Ureter (tissue), 1 donor: ENCODE results near the gene ATP6V0C. TPM values are rescaled to one million over a fixed set of nuclear protein-coding genes. Genes with fewer than 3 reads are reported as not detected.
"Not testable (repeated sequence)": the region's sequence is repeated elsewhere in the genome, so short reads cannot be mapped to it uniquely, and the experiment has no call there.

Experiments
- DNase-seq: peaks from one replicate; pipeline ENCODE4 v3.0.0-alpha.2; 2020; ENCODE audit warnings: low spot score
- total RNA-seq: library from RNA; stranded (reverse); gene quantifications from one replicate; pipeline ENCODE4 v1.2.4, GENCODE V29; 2023
- donor health status: DM: yes; HTN: yes; CAD: no.

ATP6V0C gene
- total RNA-seq, 1 donor from 2014 or later: 170 TPM

DNA sequence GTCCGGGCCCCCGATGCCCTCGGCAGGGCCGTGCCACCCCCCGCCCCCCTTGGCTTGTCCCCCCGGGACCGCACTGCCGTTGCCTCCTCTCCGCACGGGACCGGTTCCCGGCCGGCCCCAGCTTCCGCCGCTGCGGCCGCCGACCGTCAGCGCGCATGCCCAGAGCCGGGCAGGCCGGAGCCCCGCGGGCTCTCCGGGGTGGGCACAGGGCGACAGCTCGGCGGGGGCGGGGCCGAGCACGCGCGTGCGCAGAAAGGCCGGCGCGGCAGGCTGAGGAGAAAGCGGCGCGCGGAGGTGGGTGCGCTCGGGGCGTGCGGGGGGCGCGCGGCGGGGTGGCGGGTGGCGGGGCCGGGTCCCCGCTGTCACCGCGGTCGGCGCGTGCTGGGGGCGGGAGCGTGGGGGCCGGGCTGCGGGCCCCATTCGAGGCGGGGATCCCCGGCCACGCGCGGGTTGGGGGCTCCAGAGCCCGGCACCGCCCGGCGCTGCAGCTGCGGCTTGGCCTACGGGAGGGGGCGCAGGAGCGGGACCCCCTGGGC is 38.8 kb upstream of the ATP6V0C start, which contains the start of gene TBC1D24:
Gene TBC1D24, plus strand, starts transcription at position 251 of the 536 bp plus-strand sequence. CDS start 21,022 bp downstream, outside the sequence.
- DNase-seq: peak; percentile 88

DNA sequence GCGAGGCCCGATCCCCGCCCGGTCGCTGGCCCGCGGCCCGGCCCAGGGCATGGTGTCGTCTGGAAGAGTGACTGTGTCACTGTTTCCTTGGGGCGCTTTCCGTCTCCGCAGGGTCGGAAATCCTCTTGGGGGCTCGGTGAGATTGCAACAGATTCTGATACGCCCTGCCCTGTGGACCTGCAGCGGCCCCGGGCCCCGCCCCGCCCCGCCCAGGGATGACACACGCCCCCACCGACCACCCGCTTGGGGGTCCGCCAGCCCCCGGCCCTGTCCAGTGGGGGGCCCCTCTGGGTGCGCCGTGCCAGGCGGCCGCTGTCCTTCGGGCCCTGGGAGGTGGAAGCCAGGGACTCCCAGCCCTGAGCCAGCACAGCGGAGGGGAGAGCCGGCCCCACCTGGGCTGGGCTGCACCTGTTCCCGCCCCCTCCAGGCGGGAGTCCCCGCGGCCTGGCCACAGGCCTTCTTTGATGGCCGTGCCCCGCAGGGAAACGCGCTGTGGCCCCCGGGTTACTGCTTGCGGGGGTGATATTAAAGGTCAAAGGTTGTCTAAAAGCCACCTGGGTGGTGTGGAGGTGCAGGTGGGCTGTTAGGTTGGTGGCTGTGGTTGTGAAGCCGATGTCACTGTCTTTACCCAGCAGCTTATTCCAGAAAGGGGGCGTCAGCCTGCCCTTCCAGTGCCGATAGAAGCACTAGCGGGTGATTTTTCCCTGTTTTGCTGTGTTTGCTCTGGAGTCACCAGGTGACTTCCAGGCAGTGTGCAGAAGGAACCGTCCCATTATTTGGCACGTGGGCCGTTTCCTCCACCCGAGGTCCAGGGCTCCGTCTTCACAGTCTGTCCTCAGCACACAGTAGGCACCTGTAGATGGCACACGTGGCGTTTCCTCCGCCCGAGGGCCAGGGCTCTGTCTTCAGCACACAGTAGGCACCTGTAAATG is 38.1 kb upstream of the ATP6V0C start:
- peak; percentile 53 for DNase-seq

DNA sequence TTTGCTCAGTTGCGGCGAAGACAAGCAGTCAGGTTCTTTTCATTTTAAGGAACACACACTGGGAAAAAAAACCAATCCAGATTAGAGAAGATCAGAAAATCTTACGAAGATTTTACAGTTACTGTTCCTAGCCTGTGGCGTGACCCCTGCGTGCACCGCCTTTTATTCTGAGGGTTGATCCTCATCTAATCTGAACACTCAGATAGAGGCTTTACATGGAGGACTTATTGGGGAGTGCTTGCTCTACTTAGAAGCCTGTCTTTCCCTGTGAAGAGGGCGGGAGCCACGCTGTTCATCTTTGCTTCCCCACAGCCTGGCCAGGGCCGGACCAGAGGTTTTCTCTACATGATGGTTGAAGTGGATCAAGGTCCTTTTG is 37.4 kb upstream of the ATP6V0C start:
- DNase-seq: no peak

DNA sequence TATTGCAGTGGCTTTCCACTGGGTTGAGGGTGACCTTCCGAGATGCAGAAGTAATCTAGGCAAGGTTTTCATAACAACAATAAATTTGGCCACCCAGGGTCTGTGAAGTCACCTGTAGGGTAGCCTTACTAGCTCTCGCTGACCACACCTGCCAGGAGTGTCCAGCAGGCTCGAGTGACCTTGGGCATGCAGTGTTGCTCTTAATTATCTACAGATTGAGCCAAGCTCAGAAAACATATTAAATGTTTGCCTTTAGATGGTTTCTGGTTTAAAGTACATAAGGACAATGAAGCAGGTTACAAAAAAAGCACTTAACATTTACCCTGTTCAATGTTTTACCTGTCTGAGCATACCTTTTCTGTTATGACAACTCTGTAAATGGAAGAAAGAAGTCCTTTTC is 37.0 kb upstream of the ATP6V0C start:
- no peak for DNase-seq

DNA sequence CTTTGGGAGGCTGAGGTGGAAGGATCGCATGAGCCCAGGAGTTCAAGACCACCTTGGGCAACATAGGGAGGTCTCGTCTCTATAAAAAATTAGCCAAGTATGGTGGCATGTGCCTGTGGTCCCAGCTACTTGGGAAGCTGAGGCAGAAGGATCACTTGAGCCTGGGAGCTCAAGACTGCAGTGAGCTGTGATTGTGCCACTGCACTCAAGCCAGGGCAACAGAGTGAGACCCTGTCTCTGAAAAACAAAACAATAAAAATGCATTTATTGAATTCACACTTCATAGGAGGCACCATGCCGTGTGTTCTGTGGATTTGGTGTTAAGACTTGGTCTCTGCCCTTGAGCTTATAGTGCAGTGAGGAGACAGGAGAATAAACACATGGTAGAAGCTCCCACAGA is 36.4 kb upstream of the ATP6V0C start:
- DNase-seq: no peak

DNA sequence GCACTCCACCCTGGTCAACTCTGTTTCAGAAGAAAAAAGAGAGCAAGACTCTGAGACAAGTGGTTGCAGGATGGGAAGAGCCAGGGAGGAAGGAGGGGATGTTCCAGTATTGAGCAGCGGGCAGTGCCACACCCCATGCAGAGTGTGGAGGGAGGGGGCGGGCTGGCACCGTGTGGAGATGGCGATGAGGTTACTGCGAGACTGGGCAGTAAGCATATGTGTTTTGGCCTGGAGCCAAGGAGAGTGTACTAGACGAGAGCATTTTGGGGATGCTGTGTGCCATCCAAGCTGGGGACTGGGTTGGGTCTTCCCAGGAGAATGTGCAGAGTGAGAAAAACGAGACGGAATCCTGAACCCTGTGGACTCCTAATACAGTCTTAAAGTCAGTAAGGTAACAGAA is 35.5 kb upstream of the ATP6V0C start:
- DNase-seq: no peak

DNA sequence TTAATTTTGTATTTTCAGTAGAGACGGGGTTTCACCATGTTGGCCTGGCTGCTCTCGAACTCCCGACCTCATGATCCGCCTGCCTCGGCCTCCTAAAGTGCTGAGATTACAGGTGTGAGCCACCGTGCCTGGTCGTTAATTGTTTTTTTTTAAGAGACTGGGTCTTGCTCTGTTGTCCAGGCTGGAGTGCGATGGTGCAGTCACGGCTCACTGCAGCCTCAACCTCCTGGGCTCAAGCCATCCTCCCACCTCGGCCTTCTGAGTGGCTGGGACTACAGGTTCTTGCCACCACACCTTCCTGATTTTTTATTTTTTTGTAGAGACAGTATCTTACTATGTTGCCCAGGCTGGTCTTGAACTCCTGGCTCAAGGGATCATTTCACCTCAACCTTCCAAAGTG is 33.8 kb upstream of the ATP6V0C start:
- DNase-seq: not testable (repeated sequence)

DNA sequence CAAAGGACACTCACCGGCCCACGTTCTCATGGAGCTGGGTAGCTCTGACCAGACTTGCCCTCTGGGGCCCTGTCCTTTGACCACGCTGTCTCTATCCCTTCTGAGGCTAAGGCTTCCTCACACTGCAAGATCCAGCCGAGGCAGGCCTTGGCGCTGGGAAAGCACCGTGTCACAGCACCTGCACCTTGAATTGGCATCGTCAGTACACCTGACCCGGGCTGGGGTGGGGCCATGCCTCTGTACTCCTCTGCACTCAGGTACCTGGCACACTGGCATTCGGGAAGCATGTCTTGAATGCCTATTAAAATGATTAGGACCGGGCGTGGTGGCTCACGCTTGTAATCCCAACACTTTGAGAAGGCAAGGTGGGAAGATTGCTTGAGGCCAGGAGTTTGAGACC is 32.8 kb upstream of the ATP6V0C start:
- DNase-seq: no peak

DNA sequence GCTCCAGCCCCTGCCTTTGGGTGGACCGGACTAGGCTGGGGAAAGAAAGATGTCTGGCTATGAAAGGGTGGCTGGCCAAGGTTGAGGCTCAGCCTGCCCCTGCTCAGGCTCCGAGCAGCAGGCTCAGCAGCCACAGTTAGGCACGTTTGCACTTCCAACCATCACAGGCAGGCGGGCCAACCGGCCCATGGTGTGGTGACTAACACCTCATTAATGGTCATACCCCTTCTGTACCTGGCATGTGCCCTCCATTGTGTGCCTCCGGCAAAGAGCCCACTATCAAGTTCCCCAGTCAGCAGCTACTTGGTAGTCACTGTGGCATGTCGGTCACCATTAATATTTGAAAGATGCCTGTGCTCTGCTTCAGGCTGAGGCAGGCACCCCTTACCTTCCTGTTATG is 32.1 kb upstream of the ATP6V0C start:
- no peak for DNase-seq

DNA sequence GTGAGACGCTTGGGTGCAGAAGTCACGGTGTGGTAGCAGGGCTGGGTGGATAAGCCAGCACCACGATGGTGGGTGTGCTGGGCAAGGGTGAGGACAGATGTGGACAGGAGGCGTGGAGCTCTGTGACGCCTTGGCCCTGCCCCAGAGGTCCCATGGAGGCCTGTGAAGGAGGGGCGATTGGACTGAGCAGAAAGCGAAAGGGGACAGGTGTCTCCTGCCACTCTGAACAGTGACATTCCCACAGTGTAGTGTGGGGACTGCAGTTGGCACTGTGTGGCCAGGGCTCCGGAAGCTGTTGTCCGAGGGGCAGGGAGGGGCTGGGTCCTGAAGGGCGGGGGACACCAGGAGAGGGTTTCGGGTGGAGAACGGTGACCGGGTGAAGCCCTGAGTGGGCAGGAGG is 31.5 kb upstream of the ATP6V0C start:
- DNase-seq: no peak

DNA sequence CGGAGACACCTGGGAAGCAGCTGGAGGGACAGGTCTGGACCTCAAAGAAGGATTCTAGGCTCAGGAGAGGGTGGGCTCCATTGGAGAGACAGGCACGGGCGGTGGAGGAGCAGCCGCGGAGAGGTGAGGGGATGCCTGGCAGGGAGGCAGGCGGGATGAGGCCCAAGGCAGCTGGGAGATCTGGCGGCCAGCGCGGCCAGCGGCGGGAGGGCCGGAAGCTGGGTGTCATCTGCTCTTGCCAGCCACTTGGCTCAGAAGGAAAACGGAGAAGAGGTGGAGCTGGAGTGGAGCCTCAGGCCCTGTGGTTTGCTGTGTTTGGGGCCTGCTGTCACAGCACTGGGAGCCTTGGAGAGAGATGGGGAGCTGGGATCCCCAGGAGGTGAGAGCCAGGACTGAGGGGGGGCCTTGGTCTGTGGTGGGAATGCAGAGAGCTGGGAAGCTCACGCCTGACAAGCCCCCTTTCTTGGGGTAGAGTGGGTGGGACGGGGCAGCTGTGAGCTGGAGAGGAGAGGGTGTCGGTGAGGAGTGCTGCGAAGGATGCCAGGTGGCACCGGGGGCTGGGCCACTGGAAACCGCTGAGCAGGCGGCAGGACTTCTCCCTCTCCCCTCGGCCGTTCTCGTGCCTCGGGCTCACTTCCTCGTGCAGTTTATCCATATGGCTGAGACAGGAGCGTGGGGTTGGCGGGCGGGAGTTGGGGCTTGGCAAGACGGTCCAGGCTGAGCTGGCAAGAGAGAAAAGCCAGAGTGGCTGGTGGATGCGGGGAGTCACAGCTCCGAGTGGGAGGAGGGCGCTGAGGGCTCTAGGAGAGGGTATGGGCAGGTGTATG is 30.8 kb upstream of the ATP6V0C start:
- no peak for DNase-seq

DNA sequence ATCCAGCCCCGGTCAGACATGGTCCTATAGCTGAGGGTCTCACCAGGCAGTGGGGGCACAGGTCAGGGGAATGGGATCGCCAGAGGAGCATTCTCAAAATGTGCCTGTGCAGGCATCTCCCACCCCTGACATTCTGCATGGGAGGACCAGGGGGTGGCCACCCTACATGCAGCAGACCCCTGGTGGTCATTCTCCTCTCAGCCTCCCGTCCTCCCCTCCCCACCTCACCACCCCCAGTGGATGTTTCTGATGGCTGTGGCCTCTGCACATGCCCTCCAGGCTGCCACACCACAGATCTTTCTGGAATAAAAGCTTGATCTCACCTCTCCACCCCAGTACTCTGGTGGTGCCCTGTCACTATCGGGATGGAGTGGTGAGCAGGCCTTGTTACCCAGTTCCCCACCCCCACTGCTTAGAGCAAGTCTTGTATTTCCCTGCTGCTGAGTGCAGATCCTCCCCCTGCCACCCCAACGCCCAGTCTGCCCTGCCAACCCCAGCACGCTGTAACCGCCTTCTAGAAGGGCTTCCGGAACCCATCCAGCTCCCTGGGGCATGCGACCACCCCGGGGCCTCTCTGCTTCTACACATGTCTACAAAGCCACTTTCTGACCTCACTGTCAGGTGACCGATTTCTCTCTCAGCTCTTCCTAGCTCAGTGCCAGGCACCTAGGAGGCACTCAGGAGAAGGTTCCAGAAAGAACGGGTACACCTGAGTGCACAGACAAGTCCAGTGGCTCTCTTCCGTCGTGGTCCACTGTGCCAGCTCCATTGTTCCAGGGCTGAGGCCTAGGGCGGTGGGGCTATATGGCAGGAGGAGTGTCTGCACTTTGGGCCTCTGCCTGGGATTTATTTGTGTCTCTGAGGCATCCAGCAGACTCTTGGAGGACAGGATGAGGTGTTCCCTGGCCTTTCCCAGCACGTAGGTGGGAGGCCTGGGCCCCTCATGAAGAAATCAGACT is 29.5 kb upstream of the ATP6V0C start:
- DNase-seq: no peak

DNA sequence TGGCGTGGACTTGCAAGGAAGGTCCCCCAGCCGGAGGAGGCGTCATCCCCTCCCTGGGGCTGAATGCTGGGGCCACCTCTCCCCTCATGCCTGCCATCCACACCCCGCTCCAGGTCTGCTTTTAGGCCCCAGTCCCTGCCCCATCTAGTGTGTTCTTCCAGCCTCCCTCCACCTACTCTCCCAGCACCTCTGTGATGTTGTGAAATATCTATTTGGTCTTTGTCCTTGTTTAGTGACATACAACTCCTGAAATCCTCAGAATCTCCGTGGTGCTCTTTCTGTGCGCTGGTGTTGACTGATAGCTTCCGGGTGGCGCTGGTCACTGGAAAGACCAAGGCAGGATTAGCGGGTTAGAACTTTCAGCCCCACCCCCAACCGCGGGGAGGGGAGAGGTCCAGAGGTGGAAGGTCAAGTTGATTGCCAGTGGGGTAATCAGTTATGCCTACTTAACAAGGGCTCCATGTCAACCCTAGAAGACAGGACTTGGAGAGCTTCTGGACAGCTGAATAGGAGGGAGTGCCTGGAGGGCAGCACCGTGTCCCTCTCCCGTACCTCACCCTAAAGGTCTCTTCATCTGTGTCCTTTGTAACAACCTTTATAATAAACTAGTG is 28.7 kb upstream of the ATP6V0C start:
- no peak for DNase-seq

DNA sequence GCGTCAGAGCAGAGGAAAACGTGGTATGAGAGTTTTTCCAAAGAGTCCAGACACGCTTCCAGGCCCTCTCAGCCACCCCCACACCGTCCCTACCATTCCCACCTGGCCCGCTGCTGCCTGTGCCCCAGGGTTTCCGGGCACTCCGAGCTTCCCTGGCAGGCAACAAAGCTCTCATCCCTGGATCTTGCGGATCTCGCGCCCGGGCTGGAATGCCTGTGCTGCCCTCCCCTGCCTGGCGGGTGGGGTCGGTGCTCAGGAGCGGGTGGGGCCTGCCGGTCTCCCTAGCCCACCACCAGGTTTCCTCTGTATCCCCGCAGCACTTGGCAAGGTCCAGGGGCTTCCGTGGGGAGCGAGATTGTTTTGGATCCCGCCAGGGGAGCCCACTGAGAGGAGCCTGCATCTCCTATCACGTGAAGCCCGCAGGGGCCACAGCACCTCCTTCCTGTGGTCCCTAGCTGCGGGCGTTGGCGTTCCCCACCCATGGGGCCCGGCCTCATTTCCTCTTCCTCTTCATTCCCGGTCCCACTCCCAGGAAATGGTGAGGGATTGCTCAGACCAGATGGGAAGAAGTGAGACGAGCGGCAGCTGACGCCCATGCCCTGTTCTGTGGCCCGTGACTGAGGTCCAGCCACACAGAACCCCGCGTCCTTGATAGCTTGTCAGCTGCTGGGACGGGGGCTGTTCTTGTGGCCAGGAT is 27.8 kb upstream of the ATP6V0C start:
- no peak for DNase-seq

DNA sequence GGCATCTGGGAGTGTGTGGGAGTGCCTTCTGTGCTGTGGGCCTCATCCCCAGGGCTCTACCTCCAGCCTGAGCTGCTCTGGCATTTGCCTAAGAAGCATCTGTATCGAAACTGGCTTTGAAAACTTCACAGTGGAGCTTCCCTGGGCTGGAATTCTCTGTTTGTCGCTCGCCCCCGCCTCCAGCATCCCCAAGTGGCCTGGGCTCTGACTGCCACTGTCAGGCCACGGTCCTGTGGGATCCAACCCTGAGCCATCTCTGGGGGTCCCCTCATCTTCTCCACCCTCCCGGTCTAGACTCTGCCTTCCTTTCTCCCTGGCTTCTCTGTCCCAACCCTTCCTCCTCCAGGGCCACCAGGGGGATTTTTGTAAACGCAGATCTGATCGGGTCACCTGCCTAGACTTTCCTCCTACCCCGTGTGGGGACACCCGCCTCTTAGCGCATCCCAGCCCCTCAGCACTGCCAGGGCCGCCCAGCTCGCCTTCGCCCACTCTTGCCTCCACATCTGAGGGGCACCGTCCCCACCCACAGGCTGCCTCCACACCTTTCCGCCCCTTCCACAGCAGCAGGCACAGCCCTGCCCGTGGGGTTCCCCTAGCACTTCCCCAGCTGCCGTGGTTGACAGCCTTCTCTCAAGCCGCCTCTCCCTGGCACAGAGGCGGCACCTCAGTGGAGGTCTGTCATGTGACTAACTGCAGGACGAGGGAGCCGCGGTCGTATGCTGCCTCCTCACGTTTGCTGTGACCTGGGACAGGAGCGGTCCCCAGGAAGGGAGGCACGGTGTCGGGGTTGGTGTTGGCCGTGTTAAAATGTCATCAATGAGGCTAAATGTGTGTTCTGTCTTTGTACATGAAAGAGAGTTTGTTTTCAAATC is 26.9 kb upstream of the ATP6V0C start:
- DNase-seq: no peak

DNA sequence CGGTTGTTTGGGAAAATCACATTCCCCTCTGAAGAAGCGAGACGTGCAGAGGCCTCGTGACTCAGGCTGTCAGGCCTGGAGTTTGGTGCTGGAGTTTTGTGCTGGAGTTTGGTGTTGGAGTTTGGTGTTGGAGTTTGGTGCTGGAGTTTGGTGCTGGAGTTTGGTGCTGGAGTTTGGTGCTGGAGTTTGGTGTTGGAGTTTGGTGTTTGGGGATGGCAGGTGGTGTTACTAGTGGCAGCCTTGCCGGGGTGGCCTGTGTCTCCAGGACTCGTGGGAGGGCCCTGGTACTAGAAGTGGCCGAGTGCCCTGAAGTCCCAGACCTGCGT is 26.3 kb upstream of the ATP6V0C start:
- no peak for DNase-seq

DNA sequence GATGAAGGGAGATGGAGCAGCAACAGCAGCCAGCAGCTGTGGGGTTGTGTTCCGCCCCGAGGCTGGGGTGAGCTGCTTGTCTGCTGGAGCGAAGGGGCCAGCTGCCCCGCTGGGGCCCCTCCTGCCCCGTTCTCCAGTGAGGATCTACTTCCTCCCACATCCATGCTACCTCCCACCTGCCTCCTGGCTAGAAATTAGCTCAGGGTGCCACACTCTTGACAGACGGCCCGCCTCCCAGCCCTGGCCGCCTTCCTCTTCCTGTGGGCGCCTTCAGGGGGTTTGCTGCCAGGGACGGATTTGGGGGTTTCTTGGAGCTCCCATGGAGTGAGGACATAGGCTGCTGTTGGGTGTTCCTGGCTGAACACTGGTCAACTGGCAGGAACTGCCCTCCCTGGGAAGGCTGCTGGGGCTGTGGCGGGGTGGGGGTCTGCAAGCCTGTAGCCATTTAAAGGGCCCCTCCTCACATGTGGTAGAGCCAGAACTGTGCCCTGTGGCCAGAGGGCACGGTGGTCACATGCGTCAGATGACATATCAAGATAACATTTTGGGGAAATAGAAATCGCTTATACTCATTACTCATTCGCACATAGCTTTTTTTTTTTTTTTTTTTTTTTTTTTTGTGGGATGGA is 25.7 kb upstream of the ATP6V0C start:
- no peak for DNase-seq

DNA sequence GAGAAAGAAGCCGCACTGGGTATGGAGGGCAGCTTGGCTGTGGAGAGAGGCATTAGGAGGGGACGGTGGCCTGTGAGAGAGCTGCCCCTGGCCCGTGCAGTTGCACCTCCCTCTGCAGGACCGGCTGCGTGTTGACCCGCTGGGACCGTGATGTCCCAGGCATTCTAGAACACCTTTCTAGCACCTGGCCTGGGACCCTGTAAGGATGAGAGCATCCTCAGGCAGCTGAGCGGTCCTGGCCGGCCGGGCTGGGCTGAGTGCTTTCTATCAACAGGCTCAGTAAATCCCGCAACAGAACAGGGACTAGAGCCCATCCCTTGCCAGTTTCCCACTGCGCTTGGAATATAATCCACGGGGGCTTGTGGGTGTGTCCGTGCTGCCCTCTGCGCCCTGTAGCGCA is 24.2 kb upstream of the ATP6V0C start:
- DNase-seq: no peak
